Activated gamma-delta T cell treated with Interleukin-2 at 50 U/mL for 16 hours (primary cell): ENCODE results near the gene SLC17A5.
"Not testable (repeated sequence)": the region's sequence is repeated elsewhere in the genome, so short reads cannot be mapped to it uniquely, and the experiment has no call there.

Experiments
- DNase-seq: peaks from one replicate; pipeline ENCODE4 v3.0.0-alpha.2; 2020

Gene SLC17A5, protein sequence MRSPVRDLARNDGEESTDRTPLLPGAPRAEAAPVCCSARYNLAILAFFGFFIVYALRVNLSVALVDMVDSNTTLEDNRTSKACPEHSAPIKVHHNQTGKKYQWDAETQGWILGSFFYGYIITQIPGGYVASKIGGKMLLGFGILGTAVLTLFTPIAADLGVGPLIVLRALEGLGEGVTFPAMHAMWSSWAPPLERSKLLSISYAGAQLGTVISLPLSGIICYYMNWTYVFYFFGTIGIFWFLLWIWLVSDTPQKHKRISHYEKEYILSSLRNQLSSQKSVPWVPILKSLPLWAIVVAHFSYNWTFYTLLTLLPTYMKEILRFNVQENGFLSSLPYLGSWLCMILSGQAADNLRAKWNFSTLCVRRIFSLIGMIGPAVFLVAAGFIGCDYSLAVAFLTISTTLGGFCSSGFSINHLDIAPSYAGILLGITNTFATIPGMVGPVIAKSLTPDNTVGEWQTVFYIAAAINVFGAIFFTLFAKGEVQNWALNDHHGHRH

DNA sequence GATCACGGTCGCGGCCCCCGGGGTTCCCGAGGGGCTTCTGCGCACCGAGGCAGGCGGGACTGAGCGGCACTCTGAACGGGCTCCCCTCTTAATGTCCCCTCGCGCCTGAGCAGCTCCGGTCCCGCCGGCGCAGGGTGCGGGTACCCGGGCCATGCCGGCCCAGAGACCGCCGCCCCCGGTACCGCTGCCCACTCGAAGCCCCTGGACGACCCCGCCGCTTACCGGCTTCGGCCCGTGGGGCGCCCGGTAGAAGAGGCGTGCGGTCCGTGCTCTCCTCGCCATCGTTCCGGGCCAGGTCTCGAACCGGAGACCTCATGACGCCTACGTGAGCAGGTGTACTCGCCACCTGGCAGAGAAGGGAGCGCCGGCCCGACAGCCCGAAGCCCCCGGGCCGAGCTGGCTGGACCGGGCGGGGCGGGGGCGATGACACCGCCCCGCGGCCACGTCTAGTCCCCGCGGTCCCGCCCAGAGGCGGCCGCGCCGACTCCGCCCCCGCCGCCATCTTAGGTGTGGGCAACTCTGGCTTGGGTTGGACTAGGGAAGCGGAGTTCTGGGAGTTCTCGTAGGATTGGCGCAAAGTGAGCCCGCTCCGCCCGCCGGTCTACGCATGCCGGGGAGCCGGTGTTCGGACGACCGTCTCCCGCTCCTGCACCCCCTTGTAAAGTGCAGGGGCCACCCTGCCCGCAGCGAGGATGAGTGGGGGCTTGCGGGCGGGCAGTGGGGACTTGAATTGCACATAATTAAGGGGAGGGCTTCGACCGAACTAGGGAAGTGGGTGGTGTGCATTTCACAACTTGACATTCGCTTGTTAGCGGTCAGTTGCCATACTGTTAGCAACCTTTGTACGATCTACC is at the start of gene SLC17A5:
Gene SLC17A5 (minus strand): TSS at position 422 of the 854 bp plus-strand sequence. CDS start 106 bp downstream, at position 316.
- peak; percentile 87 for DNase-seq

DNA sequence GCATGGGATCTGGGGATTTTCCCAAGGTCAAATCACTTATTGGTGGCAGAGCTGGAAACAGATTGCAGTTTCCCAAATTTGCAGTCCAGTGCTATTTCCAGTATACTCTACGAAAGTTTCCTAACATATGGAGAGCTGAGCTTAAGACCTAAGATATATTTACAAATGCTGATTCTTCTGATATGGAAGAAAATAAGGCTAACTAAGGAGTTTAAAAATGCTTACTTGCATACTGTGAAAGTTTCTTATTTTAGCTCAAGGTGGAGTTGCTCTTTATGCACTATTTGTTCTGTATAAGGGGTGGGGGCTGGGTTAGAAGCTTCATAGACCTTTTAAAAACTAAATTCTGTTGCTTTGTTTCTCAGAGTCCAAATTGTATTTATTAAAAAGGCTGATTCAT is 49.7 kb upstream of the SLC17A5 start:
- DNase-seq, result no peak

- no peak for DNase-seq
Observed at GRCh38 chr6:73702444-73702843, 48.7 kb upstream of the SLC17A5 start.

- DNase-seq, result no peak
Observed at GRCh38 chr6:73699676-73700459, 46.1 kb upstream of the SLC17A5 start.

DNA sequence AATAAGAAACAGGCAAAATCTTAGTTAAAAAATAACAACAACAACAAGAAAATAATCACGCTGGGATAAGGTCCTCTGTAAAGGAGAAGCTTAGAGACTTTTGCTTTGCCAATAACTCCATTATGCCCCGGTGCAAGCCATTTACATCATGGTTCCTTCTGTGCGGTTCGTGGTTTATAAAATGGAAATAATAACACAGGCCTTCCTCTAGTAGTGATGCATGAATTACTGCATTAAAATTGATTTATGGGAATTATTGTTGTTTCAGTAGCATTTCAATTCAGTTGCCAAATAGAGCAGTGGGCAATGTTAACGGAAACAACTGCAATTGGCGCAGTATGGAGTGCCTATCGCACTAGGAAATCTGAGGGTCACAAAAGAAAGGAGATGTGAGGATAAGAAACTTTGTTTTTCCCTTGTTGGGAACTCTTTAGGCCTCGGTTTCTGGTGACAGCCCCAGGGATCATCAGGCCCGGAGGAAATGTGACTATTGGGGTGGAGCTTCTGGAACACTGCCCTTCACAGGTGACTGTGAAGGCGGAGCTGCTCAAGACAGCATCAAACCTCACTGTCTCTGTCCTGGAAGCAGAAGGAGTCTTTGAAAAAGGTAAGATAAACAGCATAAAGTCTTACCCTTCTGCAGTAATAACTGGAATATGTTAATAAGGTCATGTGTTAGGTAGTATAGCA is 43.3 kb upstream of the SLC17A5 start:
- no peak for DNase-seq

DNA sequence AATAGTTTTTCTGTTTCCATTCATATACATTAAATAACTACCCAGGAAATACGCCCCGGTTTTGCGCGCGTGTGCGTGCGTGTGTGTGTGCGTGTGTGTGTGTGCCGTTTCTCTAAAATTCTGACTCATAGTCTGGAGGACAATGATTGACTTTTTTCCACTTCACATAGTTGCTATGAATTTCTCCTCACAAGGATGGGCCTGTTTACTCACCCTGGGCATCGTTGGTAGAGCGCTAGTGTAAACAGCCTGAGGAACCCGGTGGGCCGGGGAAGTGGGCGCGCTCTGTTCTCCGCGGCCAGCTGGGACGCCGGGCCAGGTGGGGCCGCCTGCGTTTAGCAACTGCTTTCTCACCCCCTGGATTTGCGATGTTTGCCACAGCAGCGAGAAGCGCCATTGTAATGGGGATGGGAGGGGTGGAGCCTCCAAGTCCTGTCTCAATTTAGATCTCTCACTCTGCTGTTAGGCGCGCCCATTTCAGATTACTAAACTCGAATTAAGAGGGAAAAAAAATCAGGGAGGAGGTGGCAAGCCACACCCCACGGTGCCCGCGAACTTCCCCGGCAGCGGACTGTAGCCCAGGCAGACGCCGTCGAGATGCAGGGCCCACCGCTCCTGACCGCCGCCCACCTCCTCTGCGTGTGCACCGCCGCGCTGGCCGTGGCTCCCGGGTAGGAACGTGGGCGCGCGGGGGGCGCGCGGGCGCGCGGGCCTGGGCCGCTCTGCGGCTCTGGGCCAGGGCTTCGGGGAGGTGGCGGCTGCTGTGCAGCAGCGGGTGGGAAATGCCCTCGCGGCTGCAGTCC is 42.0 kb upstream of the SLC17A5 start, which contains the start of gene CD109:
Gene CD109 (plus strand): TSS at position 585 of the 803 bp plus-strand sequence. CDS start 13 bp downstream, at position 598.
- DNase-seq, result peak; percentile 38

GRCh38 chr6:73694711-73695411 is 41.1 kb upstream of the SLC17A5 start:
- DNase-seq, result no peak

- DNase-seq, result no peak
Observed at GRCh38 chr6:73691512-73691911, 37.7 kb upstream of the SLC17A5 start.

GRCh38 chr6:73690056-73690455 is 36.3 kb upstream of the SLC17A5 start:
- no peak for DNase-seq

GRCh38 chr6:73688351-73688750 is 34.6 kb upstream of the SLC17A5 start:
- DNase-seq, result no peak

- DNase-seq, result not testable (repeated sequence)
Observed at GRCh38 chr6:73683574-73683973, 29.8 kb upstream of the SLC17A5 start.

GRCh38 chr6:73680289-73680918 is 26.6 kb upstream of the SLC17A5 start:
- DNase-seq, result no peak

DNA sequence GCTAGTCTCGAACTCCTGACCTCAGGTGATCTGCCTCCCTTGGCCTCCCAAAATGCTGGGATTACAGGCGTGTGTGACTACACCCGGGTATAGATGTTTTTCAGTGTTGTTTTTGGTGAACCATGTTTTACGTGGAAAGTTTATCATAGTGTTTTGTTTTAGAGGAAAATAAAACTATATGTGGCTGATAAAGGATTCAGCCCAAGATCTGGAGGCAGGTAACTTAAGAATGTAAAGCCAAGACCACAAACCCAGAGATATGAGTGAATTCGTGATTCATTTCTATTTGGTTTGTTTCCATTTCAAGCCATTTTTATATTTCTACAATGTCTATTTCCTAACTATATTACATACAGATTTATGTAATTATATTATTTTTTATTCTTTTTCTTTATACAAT is 26.1 kb upstream of the SLC17A5 start:
- DNase-seq, result not testable (repeated sequence)

GRCh38 chr6:73679009-73679408 is 25.2 kb upstream of the SLC17A5 start:
- DNase-seq, result no peak

GRCh38 chr6:73675466-73676098 is 21.8 kb upstream of the SLC17A5 start:
- peak; percentile 72 for DNase-seq

GRCh38 chr6:73671911-73672685 is 18.3 kb upstream of the SLC17A5 start:
- no peak for DNase-seq

DNA sequence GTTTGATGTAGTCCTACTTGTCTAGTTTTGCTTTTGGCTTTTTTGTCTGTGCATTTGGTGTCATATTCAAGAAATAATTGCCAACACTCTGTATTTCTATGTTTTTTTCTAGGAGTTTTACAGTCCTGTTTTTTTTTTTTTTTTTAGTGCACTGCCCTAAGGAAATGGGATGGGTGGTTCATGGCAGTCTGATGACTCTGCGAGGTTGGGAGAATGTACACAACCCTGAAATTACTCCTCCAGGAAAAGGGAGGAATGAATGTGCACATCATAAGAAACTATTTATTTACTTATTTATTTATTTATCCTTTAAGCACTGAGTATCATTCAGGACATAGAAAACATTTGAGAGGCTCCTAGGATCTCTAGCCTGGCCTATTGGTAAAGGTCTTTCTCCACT is 15.2 kb upstream of the SLC17A5 start:
- no peak for DNase-seq

- DNase-seq, result no peak
Observed at GRCh38 chr6:73667798-73668197, 14.0 kb upstream of the SLC17A5 start.

DNA sequence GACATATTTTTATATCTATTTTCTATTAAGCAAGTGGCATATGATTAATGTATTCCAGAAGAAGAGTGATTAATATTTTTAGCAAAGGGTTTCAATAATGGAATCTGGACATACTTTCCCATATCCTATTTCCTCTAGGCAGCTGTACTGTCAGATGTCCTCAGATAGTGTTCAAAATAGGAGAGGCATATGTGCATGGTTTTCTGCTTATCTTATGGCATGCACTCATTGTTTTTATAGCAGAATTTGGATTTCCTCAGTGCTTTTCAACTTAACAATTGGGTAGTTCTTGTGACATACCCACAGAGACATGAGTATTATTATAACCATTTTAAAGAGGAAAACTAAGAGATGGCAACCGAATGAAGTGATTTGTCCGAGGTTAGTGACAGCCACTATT is 12.6 kb upstream of the SLC17A5 start:
- no peak for DNase-seq
